GM21529 (cell line): Measurements from ENCODE around the gene C16orf82.
"Not testable (repeated sequence)": the region's sequence is repeated elsewhere in the genome, so short reads cannot be mapped to it uniquely, and the experiment has no call there.

Experiments used
- ATAC-seq: cut with Tn5 transposase; IDR thresholded peaks from one replicate; pipeline ENCODE4 v1.9.1; 2021; ENCODE audit not compliant: unreplicated experiment

Gene C16orf82

GRCh38 chr16:27086031-27086430, 19.3 kb downstream of the C16orf82 start:
- ATAC-seq: not testable (repeated sequence)

- no peak for ATAC-seq
Observed at GRCh38 chr16:27088216-27088615, 21.5 kb downstream of the C16orf82 start.

- ATAC-seq: no peak
Observed at GRCh38 chr16:27096375-27096774, 29.6 kb downstream of the C16orf82 start.

GRCh38 chr16:27097800-27098230, 31.1 kb downstream of the C16orf82 start:
- ATAC-seq: no peak

- no peak for ATAC-seq
Observed at GRCh38 chr16:27098366-27099049, 31.8 kb downstream of the C16orf82 start.

- ATAC-seq: no peak
Observed at GRCh38 chr16:27102701-27103575, 36.2 kb downstream of the C16orf82 start.

GRCh38 chr16:27103954-27104353, 37.2 kb downstream of the C16orf82 start:
- ATAC-seq: no peak

GRCh38 chr16:27106305-27106704, 39.6 kb downstream of the C16orf82 start:
- no peak for ATAC-seq

- ATAC-seq: no peak
Observed at GRCh38 chr16:27107185-27107592, 40.5 kb downstream of the C16orf82 start.

GRCh38 chr16:27108051-27108770, 41.5 kb downstream of the C16orf82 start:
- ATAC-seq: no peak

- no peak for ATAC-seq
Observed at GRCh38 chr16:27108826-27109665, 42.3 kb downstream of the C16orf82 start.

GRCh38 chr16:27109666-27110523, 43.2 kb downstream of the C16orf82 start:
- ATAC-seq: no peak

GRCh38 chr16:27110524-27110896, 43.8 kb downstream of the C16orf82 start:
- ATAC-seq: no peak

GRCh38 chr16:27111486-27111885, 44.8 kb downstream of the C16orf82 start:
- ATAC-seq: no peak

- no peak for ATAC-seq
Observed at GRCh38 chr16:27112093-27112811, 45.5 kb downstream of the C16orf82 start.

- ATAC-seq: peak; percentile 65
Observed at GRCh38 chr16:27113341-27113841, 46.7 kb downstream of the C16orf82 start.

GRCh38 chr16:27114006-27114405, 47.3 kb downstream of the C16orf82 start:
- no peak for ATAC-seq

- ATAC-seq: no peak
Observed at GRCh38 chr16:27118526-27118925, 51.8 kb downstream of the C16orf82 start.
